Measurements from ENCODE around the gene BLACAT1.

The BLACAT1 gene

GRCh38 chr1:205455581-205456382 is at the start of gene BLACAT1:
TSS of gene BLACAT1 (minus strand) at chr1:205456045.
- no peak for DNase-seq (ENCODE audit: low read depth)

- DNase-seq (ENCODE audit: low read depth) = no peak
These were observed 49.4 kb upstream of the BLACAT1 start for GRCh38 chr1:205505076-205505729.

- peak; percentile 25 for DNase-seq (ENCODE audit: low read depth)
These were observed 48.6 kb upstream of the BLACAT1 start, which contains the start of gene CDK18 for GRCh38 chr1:205504311-205505075. TSS of gene CDK18 (plus strand) at chr1:205504669. CDS start at chr1:205523168, 18,499 bp downstream.

- no peak for DNase-seq (ENCODE audit: low read depth)
These were observed 47.1 kb upstream of the BLACAT1 start for GRCh38 chr1:205502992-205503391.

- no peak for DNase-seq (ENCODE audit: low read depth)
These were observed 46.4 kb upstream of the BLACAT1 start for GRCh38 chr1:205502111-205502810.

GRCh38 chr1:205500240-205501233 is 44.7 kb upstream of the BLACAT1 start:
- no peak for DNase-seq (ENCODE audit: low read depth)

GRCh38 chr1:205499789-205500188 is 43.9 kb upstream of the BLACAT1 start:
- DNase-seq (ENCODE audit: low read depth) = no peak

- DNase-seq (ENCODE audit: low read depth) = no peak
These were observed 41.5 kb upstream of the BLACAT1 start for GRCh38 chr1:205497351-205497750.

- DNase-seq (ENCODE audit: low read depth) = no peak
These were observed 40.8 kb upstream of the BLACAT1 start for GRCh38 chr1:205496661-205497060.

- DNase-seq (ENCODE audit: low read depth) = no peak
These were observed 39.5 kb upstream of the BLACAT1 start for GRCh38 chr1:205495237-205495823.

GRCh38 chr1:205494115-205494514 is 38.3 kb upstream of the BLACAT1 start:
- DNase-seq (ENCODE audit: low read depth) = no peak

- no peak for DNase-seq (ENCODE audit: low read depth)
These were observed 37.6 kb upstream of the BLACAT1 start for GRCh38 chr1:205493241-205494085.

GRCh38 chr1:205492774-205493173 is 36.9 kb upstream of the BLACAT1 start:
- no peak for DNase-seq (ENCODE audit: low read depth)

- DNase-seq (ENCODE audit: low read depth) = no peak
These were observed 36.4 kb upstream of the BLACAT1 start for GRCh38 chr1:205492201-205492667.

GRCh38 chr1:205491794-205492193 is 35.9 kb upstream of the BLACAT1 start:
- no peak for DNase-seq (ENCODE audit: low read depth)

- DNase-seq (ENCODE audit: low read depth) = peak; percentile 26
These were observed 32.4 kb upstream of the BLACAT1 start for GRCh38 chr1:205488074-205488723.

- DNase-seq (ENCODE audit: low read depth) = no peak
These were observed 30.4 kb upstream of the BLACAT1 start for GRCh38 chr1:205486258-205486657.

Measured in activated T-cell treated with anti-CD3 and anti-CD28 coated beads for 24 hours (primary cell).